Nephron progenitor cell (in vitro differentiated cells): ENCODE data around the gene CSNK1A1.
"Not testable (repeated sequence)": the region's sequence is repeated elsewhere in the genome, so short reads cannot be mapped to it uniquely, and the experiment has no call there.

Experiments used
- DNase-seq: peaks from one replicate; pipeline ENCODE4 v3.0.0; 2021
- H3K27ac Mint-ChIP-seq: 2 replicates; pipeline ENCODE4 v1.8.0; 2021; ENCODE audit warnings: mild to moderate bottlenecking, moderate library complexity, mixed read lengths
- H3K27me3 Mint-ChIP-seq: 2 replicates; pipeline ENCODE4 v1.8.0; 2021; ENCODE audit warnings: mild to moderate bottlenecking, low read depth, mixed read lengths; ENCODE audit not compliant: poor library complexity
- H3K36me3 Mint-ChIP-seq: 2 replicates; pipeline ENCODE4 v1.8.0; 2021; ENCODE audit warnings: low read depth, mixed read lengths
- H3K4me1 Mint-ChIP-seq: 2 replicates; pipeline ENCODE4 v1.8.0; 2021; ENCODE audit warnings: mixed read lengths
- H3K4me3 Mint-ChIP-seq: 2 replicates; pipeline ENCODE4 v1.8.0; 2021; ENCODE audit warnings: mild to moderate bottlenecking, moderate library complexity, mixed read lengths
- H3K9me3 Mint-ChIP-seq: 2 replicates; pipeline ENCODE4 v1.8.0; 2021; ENCODE audit warnings: mild to moderate bottlenecking, moderate library complexity, mixed read lengths
- CTCF ChIP-seq: fragments of 200-600 bp; sonication (generic); IDR thresholded peaks from 2 replicates; pipeline ENCODE4 v1.5.0; 2021; ENCODE audit warnings: antibody characterized with exemption

CSNK1A1 gene

GRCh38 chr5:149596712-149597111, 45.5 kb upstream of the CSNK1A1 start:
- no peaks in the 10 kb centered on the region for H3K36me3 Mint-ChIP-seq
- no peaks in the 10 kb centered on the region for H3K9me3 Mint-ChIP-seq
- no peaks in the 10 kb centered on the region for H3K4me1 Mint-ChIP-seq
- H3K27ac Mint-ChIP-seq = no peak overlapping the region
- TF ChIP-seq CTCF = no peak
- H3K27me3 Mint-ChIP-seq = peaks cover 26% of the 10 kb centered on the region
- DNase-seq = no peak
- H3K4me3 Mint-ChIP-seq = no peak overlapping the region

GRCh38 chr5:149595105-149595504, 43.9 kb upstream of the CSNK1A1 start:
- H3K9me3 Mint-ChIP-seq, H3K4me1 Mint-ChIP-seq, DNase-seq, H3K4me3 Mint-ChIP-seq, H3K27ac Mint-ChIP-seq, H3K36me3 Mint-ChIP-seq: not testable (repeated sequence)
- peaks cover 21% of the 10 kb centered on the region for H3K27me3 Mint-ChIP-seq

- no peak overlapping the region for H3K4me3 Mint-ChIP-seq
- no peak for TF ChIP-seq CTCF
- no peak overlapping the region for H3K27ac Mint-ChIP-seq
- no peaks in the 10 kb centered on the region for H3K9me3 Mint-ChIP-seq
- no peak for DNase-seq
- peaks cover 21% of the 10 kb centered on the region for H3K27me3 Mint-ChIP-seq
- H3K36me3 Mint-ChIP-seq = no peaks in the 10 kb centered on the region
- H3K4me1 Mint-ChIP-seq = no peaks in the 10 kb centered on the region
Measured at GRCh38 chr5:149594206-149594895, 43.1 kb upstream of the CSNK1A1 start.

GRCh38 chr5:149593370-149593769, 42.1 kb upstream of the CSNK1A1 start:
- Mint-ChIP-seq H3K4me1 (no peaks in the 10 kb centered on the region), H3K9me3 (no peaks in the 10 kb centered on the region), H3K4me3 (no peak overlapping the region), H3K27me3 (peaks cover 21% of the 10 kb centered on the region), H3K27ac (no peak overlapping the region), H3K36me3 (no peaks in the 10 kb centered on the region)
- no peak for DNase-seq
- TF ChIP-seq CTCF = no peak

GRCh38 chr5:149588936-149589335, 37.7 kb upstream of the CSNK1A1 start:
- Mint-ChIP-seq H3K4me3 (no peak overlapping the region), H3K9me3 (no peaks in the 10 kb centered on the region), H3K4me1 (no peaks in the 10 kb centered on the region), H3K27ac (no peak overlapping the region), H3K36me3 (no peaks in the 10 kb centered on the region), H3K27me3 (peaks cover 16% of the 10 kb centered on the region)
- no peak for DNase-seq
- no peak for TF ChIP-seq CTCF

GRCh38 chr5:149586708-149587318, 35.6 kb upstream of the CSNK1A1 start:
- Mint-ChIP-seq H3K4me1 (peaks cover 4% of the 10 kb centered on the region), H3K36me3 (no peaks in the 10 kb centered on the region), H3K9me3 (no peaks in the 10 kb centered on the region), H3K4me3 (no peak overlapping the region), H3K27me3 (peaks cover 16% of the 10 kb centered on the region), H3K27ac (no peak overlapping the region)
- DNase-seq = no peak
- no peak for TF ChIP-seq CTCF
